Prostate gland (tissue), 2 donors: Measurements from ENCODE around the gene SGSM1. TPM values are rescaled to one million over a fixed set of nuclear protein-coding genes. Genes with fewer than 3 reads are reported as not detected.

Experiments
- DNase-seq: peaks from one replicate; pipeline ENCODE4 v3.0.0-alpha.2; 2019; ENCODE audit warnings: low spot score
- H3K27ac ChIP-seq, 2 donors: fragments of 200-600 bp; sonication (generic); 2 replicates each; pipeline ENCODE4 v1.5.1; 2017 to 2019
- H3K27me3 ChIP-seq: fragments of 200-600 bp; sonication (generic); replicated peaks from 2 replicates; pipeline ENCODE4 v1.5.1; 2019; ENCODE audit not compliant: insufficient read depth
- H3K36me3 ChIP-seq, 2 donors: fragments of 200-600 bp; sonication (generic); 1 replicate in 1 of 2; 2 replicates in 1 of 2; pipeline versions ENCODE4 v1.5.1 to v1.8.1; 2017 to 2019
- H3K4me1 ChIP-seq: fragments of 200-600 bp; sonication (generic); replicated peaks from 2 replicates; pipeline ENCODE4 v1.5.1; 2019
- H3K4me3 ChIP-seq, 2 donors: fragments of 200-600 bp; sonication (generic); 2 replicates each; pipeline ENCODE4 v1.5.1; 2017 to 2019
- H3K9me3 ChIP-seq: fragments of 200-600 bp; sonication (generic); 2 replicates; pipeline ENCODE4 v1.5.1; 2017
- CTCF ChIP-seq, 4 experiments: fragments of 200-600 bp in 2 of 4; fragments of 450-650 bp in 2 of 4; sonication (generic) in 2 of 4; IDR thresholded peaks; 1 replicate in 3 of 4; 2 replicates in 1 of 4; pipeline ENCODE4 v1.5.1; 2016 to 2019; ENCODE audit warnings: antibody characterized with exemption in 4 of 4, mild to moderate bottlenecking in 2 of 4, moderate library complexity in 2 of 4
- POLR2A ChIP-seq: fragments of 450-650 bp; IDR thresholded peaks from one replicate; pipeline ENCODE4 v1.6.1; 2016; ENCODE audit warnings: antibody characterized with exemption, mild to moderate bottlenecking
- POLR2AphosphoS5 ChIP-seq: sonication (generic); formaldehyde crosslinking; IDR thresholded peaks from one replicate; pipeline ENCODE4 v1.6.1; 2017; ENCODE audit warnings: antibody characterized with exemption
- WGBS: methylation state at CpG from one replicate; pipeline ENCODE4 v1.1.5; 2018; 5-methylcytosine and 5-hydroxymethylcytosine counted together
- intact Hi-C: fragments of 100-400 bp; cut with DNase I; formaldehyde crosslinking; loops from one replicate; pipeline ENCODE4 v1.14.2; 2022
- total RNA-seq, 2 donors: library from RNA; depleted of rRNA; stranded (reverse); fragments of >200 nt; gene quantifications; one replicate each; pipeline ENCODE4 v1.1.0, GENCODE V29; 2016

Gene SGSM1
- total RNA-seq, 2 donors from 2014 or later: 4.1 to 7.7 TPM

GRCh38 chr22:24830205-24830979 is 24.4 kb downstream of the SGSM1 start:
- intact Hi-C loops: no loop called here
- Histone ChIP-seq H3K27me3 (no peaks in the 10 kb centered on the region), H3K9me3 (no peaks in the 10 kb centered on the region), H3K4me1 (no peaks in the 10 kb centered on the region), H3K27ac (no peak overlapping the region), H3K4me3 (no peak overlapping the region), H3K36me3 (no peaks in the 10 kb centered on the region)
- WGBS: 75% methylated on average over 7 of the region's 7 CpGs
- TF ChIP-seq POLR2AphosphoS5: no peak
- no peak for TF ChIP-seq POLR2A
- TF ChIP-seq CTCF (IDR thresholded peaks at IDR 0.05): no peak
- DNase-seq: no peak

- no peaks in the 10 kb centered on the region for H3K36me3 ChIP-seq
- DNase-seq: no peak
- no peak overlapping the region for H3K27ac ChIP-seq
- H3K4me1 ChIP-seq: no peaks in the 10 kb centered on the region
- no peak overlapping the region for H3K4me3 ChIP-seq
- WGBS: 87% methylated on average over 10 of the region's 10 CpGs
- TF ChIP-seq POLR2AphosphoS5: no peak
- no peak for TF ChIP-seq CTCF (IDR thresholded peaks at IDR 0.05)
- TF ChIP-seq POLR2A: no peak
- intact Hi-C loops: no loop called here
- no peaks in the 10 kb centered on the region for H3K9me3 ChIP-seq
- H3K27me3 ChIP-seq: no peaks in the 10 kb centered on the region
Observed at GRCh38 chr22:24831687-24832086, 25.7 kb downstream of the SGSM1 start.

GRCh38 chr22:24833881-24834495 is 28.0 kb downstream of the SGSM1 start:
- no peak for TF ChIP-seq POLR2A
- TF ChIP-seq CTCF (IDR thresholded peaks at IDR 0.05): no peak
- no peak for TF ChIP-seq POLR2AphosphoS5
- H3K4me3 ChIP-seq: no peak overlapping the region
- no peaks in the 10 kb centered on the region for H3K4me1 ChIP-seq
- no peak overlapping the region for H3K27ac ChIP-seq
- 86% methylated on average over 8 of the region's 8 CpGs for WGBS
- no peaks in the 10 kb centered on the region for H3K27me3 ChIP-seq
- intact Hi-C loops: no loop called here
- no peaks in the 10 kb centered on the region for H3K9me3 ChIP-seq
- no peak for DNase-seq
- no peaks in the 10 kb centered on the region for H3K36me3 ChIP-seq

GRCh38 chr22:24834845-24835570 is 29.0 kb downstream of the SGSM1 start:
- H3K36me3 ChIP-seq: no peaks in the 10 kb centered on the region
- 57% methylated on average over 13 of the region's 13 CpGs for WGBS
- intact Hi-C loops: no loop called here
- no peak overlapping the region for H3K4me3 ChIP-seq
- no peak overlapping the region for H3K27ac ChIP-seq
- TF ChIP-seq POLR2A (no peak), POLR2AphosphoS5 (no peak), CTCF (IDR thresholded peaks at IDR 0.05) (no peak)
- no peaks in the 10 kb centered on the region for H3K27me3 ChIP-seq
- no peaks in the 10 kb centered on the region for H3K4me1 ChIP-seq
- H3K9me3 ChIP-seq: no peaks in the 10 kb centered on the region
- DNase-seq: no peak
